Body of pancreas (tissue), 4 donors: ENCODE data around the gene SH2D4B.

Source experiments
- CTCF ChIP-seq, 7 experiments: fragments of 450-650 bp in 4 of 7; fragments of 200-600 bp in 3 of 7; sonication (generic) in 3 of 7; IDR thresholded peaks; one replicate each; pipeline ENCODE4 v1.5.1; 2016 to 2019; ENCODE audit warnings: antibody characterized with exemption in 7 of 7
- POLR2A ChIP-seq, 3 donors: fragments of 450-650 bp; IDR thresholded peaks; one replicate each; pipeline ENCODE4 v1.6.1; 2016; ENCODE audit warnings: antibody characterized with exemption in 3 of 3, mild to moderate bottlenecking in 2 of 3

- TF ChIP-seq POLR2A (IDR thresholded peaks at IDR 0.05) (no peak), CTCF (IDR thresholded peaks at IDR 0.05) (no peak)
Observed at GRCh38 chr10:80647173-80647833, 109.6 kb downstream of the SH2D4B start.
